SHP77 (cell line): Measurements from ENCODE around the gene STK32C.
"Not testable (repeated sequence)": the region's sequence is repeated elsewhere in the genome, so short reads cannot be mapped to it uniquely, and the experiment has no call there.

ENCODE experiments used
- DNase-seq, 2 experiments: peaks; one replicate each; lab custom pipeline; 2025; lab: John Stamatoyannopoulos, UW

Gene STK32C

DNA sequence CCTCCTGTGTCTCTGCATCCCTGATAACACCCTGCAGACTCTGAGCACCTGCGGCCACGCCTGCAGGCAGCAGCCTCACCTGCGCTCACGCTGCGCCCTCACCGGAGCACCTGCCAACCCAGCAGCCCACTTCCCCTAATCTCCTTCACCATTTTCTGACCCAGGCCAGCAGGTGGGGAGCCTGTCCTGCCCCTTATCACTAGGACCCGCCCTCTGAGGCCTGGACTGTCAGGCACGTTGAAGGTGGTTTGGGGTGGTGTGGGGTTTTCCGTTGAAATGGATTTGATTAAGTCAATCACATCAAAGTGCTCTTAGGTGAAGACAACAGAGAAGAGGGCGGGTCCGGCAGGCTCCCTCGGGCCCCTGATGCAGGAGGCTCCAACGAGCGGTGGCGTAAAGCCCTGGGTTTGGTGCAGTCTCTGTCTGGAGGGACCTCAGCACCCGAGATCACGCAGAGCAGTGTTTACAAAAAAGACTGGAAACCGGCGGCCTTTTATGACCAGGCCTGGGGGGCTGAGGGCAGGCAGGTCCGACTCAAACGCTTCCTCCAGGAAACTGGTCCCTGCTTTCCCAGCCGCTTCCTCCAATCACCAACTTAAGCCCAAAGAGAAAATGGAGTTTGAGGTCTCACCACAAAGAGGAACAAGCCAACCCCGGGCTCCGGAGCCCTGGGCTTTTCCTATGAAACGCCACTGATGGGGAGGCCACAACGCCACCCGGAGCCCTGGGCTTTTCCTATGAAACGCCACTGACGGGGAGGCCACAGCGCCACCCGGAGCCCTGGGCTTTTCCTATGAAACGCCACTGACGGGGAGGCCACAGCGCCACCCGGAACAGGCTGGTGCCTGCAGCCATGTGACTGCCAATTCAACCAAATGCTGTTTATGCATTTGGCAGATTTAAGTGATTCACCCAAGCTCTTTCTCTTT is 75.5 kb downstream of the STK32C start:
- no peak for DNase-seq

DNA sequence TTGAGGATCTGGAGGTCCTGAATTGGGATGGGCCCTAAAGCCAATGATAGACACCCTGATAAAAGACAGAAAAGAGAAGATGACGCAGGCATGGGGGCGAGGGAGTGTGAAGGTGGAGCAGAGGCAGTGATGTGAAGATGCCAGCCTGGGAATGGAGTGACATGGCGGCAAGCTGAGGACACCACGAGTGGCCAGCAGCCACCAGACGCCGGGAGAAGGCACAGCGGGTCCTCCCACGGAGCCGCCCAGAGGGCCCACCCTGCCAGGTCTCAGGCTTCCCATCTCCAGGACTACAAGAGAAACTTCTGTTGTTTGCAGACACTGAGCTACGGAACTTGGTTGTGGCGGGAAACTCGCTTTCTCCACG is 76.1 kb downstream of the STK32C start:
- no peak for DNase-seq

DNA sequence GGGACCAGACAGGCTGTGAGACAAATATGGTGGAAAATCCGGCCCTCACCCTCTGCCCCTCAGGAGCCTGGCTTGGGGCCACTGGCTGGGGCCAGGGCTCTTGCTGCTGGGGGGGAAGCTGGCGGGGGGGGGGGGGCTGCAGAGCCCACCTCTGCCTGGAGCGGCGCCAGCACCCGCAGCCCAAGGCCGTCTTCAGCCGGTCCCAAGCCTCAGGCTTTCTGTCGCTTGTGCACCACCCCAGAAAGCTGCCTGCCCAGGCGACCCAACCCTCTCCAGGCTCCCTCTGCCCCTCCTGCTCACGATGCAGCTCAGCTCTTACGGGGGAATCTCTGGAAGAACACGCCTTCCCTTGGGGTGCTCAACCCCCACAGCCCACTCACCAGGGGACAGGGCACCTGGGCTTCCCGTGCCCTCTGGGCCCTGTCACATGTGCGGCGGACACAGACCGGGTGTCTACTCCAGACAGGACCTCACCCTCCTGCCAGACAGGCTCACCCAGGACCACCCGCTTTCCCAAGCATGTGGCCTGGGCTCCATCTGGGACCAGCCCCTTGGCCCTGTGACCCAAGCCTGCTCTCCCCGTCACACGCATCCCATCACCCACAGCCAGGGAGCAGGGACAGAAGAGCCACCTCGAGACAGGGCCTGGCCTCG is 77.1 kb downstream of the STK32C start:
- DNase-seq: no peak

DNA sequence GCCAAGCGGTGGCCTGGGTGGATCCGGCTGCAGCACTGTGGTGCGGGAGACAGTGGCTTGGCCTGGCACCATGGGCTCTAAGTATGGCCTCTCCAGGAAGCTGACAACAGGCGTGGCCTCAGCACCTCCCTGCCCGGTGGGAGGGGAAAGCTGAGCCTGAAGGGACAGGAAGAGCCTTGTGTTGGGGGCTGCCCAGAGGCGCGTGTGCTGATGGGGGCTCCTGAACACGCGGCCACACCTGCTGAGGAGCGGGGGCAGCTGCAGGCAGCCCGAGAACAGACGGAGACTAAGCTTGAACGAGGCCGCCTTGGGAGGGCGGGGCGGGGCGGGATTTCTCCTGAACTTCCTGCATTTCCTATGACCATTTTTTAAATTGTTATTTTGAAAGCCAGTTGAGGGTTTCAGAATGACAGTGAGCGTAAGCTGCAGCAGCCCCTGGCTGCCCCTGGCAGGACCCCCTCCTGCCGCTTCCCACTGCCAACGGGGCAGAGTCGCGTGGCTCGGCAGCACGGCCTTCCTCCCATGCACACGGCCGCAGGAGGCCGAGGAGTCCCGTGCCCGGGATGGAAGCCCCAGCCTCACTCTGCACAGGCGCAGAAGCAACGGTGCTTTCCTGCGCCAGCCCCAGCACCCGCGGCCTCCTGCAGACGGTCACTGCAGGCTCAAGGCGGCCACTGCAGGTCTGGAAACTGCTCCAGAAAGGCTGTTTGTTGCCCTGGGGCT is 77.8 kb downstream of the STK32C start:
- no peak for DNase-seq

DNA sequence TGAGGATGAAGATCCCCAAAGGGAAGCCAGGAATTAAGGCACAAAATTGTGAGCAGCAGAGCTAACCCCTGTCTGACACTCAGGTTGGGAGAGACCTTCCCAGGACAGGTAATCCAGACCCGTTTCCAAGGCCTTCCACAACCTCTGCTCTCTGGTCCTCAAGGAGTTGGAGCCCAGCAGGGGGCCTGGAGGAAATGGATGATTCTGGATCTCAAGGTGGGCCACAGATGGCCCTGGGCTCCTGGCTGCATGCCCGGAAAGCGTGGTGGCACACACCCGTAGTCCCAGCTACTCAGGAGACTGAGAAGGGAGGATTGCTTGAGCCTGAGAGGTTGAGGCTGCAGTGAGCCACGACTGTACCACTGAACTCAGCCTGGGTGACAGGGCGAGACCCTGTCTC is 78.7 kb downstream of the STK32C start:
- DNase-seq: no peak

DNA sequence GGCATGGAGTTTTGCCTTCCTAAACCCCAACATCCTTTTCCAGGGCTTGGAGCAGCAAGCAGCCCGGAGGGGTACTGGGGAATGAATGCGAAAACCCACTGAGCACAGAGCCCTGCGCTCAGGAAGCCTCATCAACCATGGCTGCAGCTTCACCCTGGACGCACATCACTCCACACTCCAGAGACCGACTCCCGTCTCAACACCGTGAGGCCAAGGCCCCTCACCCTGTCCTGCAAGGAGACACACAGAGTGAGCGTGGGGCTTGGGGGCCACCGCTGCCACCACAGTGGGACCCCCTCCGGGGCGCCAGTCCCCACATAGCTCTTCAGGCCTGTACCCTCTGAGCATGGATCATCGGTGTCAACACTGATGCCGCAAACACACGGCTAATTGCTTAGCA is 79.1 kb downstream of the STK32C start:
- no peak for DNase-seq

DNA sequence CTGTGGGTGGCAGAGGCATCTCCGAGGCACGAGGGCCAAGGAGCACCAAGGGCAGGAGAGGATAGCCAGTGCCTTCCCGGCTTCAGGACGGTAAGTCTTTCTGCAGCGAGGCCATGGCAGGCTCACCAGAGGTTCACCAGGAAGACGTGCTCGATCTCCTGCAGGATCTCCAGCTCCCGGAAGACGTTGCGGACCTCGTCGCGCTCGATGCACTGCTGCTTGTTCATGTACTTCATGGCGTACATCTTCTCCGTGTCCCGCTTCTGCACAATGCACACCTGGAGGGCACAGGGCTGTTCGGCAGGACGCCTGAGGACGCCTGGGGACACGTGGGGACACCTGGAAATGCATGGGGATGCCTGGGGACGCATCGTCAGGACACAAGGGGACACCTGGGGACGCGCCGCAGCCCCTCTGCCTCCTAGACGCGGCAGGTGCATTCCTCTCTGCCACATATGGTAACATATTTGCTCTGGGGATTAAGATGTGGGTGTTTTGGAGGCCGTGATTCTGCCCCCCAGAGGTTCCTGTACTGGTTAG is 79.8 kb downstream of the STK32C start:
- no peak for DNase-seq

DNA sequence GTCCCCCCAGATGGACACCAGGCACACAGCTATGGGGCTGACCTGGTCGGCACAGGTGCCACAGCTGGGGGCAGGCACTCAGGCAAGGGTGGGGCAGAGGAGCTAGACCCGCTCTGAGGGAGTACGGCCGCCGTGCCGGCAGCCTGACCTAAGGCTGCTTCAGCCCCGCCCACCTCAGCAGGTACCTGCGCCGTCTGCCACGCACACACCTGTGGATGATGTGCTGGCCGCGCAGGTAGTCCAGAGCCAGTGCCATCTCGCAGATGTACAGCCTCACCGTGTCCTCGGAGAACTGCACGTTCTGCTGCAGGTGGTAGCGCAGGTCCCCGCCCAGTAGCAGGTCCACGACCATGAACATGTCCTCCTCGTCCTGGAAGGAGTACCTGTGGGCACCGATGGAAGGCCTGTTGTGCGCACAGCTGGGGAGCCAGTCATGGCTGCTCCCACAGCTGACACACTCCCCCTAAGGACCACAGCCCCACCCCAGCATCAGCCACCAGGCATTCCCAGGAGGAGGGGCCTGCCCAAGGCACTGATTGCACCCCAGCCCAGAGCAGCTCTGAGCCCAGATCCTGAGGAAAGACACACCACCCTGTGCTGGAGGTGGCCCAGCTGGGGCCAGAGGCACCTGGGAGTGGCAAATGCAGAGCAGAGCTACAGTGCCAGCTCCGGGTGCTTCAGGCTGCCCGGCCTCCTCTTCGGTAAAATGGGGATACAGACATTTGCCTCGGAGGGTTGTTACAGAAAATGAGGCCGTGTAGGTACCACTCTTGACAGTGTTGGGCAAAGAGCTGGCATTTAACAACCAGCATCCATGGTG is 81.0 kb downstream of the STK32C start:
- no peak for DNase-seq

DNA sequence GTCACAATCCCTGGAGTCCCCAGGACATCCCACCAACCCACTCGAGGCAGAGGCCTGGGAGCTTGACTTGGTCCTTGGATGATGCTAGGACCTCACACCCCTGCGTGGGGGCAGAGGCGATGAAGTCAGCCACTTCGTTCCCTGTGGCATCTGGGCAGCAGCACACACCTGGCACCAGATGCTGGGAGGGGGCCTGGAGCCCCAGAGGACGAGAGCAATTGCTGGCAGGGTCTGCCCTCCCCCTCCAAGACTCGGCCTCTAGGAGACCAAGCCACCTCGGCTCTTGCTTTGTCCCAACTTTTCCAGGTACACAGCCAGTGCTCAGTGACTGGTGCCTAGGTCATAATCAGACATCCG is 81.9 kb downstream of the STK32C start:
- no peak for DNase-seq

DNA sequence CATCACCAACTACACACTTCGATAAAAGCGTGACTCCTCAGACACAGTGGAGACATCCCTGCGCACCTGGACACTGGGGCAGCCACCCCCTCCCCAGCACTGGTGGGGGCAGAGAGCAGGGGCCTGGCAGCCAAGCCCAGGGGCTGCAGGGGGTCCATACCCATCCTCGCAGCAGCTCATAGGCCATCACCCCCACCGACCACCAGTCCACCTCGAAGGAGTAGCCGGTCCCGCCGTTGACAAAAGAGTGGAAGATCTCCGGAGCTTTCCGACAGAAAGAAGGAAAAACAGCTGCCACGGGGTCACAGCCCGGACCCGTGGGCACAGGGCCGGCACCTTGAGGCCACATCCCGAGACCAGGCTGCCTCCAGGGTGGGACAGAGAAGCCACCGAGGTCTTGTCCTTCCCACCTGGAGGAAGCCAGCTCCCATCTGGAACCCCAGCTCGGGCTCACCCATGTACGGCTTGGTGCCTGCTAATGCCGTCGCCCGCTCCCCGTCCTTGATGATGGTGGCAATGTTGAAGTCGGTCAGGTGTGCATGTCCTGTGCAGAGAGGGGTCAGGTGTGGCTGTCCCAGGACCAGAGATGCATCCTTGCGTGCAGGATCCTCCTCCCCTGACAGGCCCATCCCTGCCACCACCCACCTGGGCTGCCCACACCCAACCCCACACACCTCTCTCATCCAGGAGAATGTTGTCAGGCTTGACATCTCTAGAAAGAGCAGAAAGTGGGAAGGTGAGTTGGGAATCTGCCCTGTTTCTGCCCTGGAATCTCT is 82.5 kb downstream of the STK32C start:
- no peak for DNase-seq

DNA sequence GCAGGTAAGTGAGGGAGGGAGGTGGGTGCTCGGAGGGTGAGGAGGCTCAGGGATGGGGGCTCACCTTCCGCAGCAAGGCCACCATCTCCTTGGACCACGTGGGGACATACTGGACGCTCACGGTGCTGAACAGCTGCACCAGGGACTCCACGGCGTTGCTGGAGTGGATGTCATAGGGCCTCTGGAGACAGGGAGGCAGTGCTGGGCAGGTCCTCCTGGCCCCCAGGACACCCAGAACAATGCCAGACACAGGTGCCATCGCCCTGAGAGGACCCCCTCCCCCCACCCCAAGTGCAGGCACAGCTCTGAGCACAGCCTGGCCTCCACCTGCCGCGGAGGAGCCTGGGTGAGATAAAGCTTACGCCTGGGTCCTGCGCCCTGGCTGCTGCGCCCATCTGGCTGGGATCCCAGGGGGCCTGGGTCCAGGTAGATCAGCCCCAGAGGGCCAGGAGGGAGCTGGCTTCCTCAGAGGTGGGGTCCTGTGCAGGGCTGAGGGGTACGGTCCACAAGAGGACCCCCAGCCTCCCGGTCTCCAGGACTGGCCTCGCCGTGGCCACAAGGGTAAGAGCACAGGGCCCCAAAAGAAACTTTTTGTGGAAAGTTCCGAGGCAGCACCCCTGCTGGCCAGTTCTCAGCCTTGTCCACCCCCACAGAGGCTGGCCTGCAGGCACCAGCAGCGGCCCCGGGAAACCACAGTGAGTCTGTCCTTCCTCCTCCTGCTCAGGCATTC is 83.2 kb downstream of the STK32C start:
- no peak for DNase-seq

DNA sequence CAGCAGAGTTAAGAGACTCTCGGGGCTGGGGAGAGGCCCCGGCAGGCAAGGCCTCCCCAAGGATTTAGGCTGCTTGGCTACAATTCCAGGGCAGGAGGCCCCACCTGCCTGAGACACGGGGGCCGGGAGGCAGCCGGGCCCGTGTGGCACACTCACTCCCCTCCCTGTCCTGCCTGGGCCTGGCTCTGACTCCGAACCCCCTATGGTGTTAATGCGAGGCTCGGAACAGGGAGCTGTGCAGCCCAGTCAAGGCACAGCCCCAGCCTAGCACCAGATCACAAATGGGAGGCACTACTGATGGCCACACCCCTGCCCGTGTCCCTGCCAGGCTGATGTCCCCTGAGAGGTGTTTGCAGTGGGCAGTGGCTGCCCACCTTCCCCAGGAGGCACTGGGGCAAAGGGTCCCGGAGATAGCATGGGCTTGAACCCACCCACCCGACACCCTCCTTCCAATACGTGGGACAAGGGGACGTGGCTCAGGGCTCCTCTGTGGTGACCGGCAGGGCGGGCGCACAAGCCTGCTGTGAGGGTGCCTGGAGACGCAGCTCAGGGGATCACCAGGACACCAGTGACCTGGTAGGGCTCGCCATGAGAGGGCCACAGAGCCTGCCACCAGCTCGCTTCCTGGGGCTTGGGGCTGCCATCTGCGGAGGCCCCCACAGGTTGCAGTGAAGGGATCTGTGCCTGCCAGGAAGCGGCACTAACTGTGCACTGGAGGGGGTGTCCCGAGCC is 84.0 kb downstream of the STK32C start:
- no peak for DNase-seq

DNA sequence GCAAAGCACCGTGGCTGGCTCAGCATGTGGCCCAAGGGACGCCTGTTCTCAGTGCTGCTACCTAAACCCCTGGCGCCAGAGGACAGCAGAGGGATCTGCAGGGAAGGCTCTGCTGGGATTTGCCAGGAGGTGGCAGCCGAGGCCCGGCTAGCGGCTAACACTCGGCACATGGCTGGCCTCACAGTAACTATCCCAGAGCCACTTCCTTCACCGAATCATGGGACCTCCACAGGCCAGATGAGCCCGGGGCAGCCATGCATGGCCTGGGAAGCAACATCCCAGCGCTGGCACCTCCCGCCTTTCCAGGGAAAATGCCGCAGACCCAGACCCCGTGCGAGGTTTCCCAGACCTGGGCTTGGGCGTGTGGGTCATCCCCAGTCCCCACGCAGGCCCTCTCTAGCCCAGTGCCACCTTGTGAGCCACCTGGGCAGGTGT is 84.6 kb downstream of the STK32C start:
- peak; percentile 47 to 61 for DNase-seq

DNA sequence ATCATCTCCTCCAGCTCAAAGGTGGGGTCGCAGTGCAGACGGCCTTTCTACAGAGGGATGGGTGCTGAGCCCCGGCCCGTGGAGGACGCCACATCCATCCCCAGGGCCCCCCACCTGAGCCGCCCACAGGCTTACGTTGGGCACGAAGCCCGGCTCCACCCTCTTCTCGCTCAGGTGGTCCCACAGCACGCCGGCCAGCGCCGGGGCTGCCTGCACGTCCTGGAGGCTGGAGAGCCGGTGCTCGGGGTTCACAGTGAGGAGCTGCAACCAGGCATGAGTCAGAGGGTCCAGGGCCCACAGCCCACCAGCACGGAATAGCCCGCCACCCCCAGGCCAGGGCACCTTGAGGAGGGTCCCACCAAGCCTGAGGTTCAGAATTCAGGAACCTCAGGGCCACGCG is 85.0 kb downstream of the STK32C start:
- DNase-seq: no peak

DNA sequence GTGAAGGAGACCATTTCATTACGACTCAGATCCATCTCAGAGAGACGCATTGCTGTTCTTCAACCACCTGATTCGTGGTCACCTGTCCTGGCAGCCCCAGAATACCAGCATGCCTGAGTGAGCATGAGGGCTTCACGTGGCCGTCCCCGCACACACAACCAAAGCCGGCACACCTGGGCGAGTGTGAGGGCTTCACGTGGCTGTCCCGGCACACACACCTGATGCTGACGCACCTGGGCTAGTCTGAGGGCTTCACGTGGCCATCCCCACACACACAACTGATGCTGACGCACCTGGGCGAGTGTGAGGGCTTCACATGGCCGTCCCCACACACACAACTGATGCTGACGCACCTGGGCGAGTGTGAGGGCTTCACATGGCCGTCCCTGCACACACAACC is 86.8 kb downstream of the STK32C start:
- DNase-seq: not testable (repeated sequence)

DNA sequence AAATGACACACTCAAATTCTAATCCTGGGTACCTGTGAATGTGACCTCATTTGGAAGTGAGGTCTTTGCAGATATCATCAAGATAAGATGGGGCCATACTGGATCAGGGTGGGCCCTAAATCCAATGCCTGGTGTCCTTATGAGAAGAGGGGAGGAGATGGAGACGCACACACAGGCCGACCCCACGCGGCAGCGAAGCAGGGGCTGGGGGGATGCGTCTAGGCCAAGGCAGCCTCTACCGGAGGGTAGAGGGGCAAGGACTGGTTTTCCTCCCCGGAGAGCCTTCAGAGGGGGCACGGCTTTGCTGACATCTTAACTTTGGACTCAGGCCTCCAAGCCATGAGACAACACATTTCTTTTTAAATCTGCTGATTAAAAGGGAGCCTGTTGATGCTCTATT is 87.7 kb downstream of the STK32C start:
- no peak for DNase-seq

DNA sequence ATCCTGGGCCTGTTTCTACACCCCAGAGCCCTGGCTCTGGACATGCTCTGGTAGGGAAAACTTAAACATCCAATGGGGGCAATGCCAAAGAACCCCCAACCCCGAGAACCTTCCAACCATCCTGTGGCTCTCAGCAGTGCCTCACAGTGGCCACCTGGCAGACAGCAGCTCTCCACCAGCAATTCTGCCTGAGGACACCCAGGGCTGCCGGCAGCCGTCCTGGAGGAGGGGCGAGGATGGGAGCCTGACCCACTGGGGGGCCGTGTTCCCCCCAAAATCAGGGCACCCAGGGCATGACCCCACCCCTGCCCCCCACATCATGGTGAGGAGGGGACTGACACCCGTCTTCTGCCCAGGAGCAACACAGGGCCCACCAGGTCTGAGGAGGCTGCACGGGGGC is 88.3 kb downstream of the STK32C start:
- DNase-seq: no peak

DNA sequence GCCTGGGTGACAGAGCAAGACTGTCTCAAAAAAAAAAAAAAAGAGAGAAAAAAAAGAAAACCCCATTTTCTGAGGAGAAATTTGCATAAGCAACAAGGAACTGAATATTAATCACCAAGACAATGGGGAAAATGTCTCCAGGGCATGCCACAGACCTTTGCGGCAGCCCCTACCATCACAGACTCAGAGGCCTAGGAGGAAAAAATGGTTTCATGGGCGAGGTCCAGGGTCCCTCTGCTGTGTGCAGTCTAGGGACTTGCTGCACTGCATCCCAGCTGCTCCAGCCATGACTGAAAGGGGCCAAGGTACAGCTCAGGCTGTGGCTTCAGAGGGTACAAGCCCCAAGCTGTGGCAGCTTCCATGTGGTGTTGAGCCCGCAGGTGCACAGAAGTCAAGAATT is 91.3 kb downstream of the STK32C start:
- DNase-seq: not testable (repeated sequence)

DNA sequence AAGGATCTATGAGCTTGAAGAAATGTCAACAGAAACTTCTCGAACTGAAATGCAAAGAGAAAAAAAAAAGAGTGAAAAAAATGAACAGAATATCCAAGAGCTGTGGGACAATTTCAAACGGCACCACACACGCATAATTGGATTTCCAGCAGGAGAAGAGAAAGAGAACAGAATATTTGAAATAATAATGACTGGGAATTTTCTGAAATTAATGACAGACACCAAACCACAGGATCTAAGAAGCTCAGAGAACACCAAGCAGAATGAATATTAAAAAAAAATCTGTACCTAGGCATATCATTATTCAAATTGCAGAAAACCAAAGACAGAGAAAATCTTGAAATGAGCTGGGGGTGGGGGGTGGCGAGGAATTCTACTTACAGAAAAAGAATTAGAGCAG is 93.8 kb downstream of the STK32C start:
- DNase-seq: no peak

DNA sequence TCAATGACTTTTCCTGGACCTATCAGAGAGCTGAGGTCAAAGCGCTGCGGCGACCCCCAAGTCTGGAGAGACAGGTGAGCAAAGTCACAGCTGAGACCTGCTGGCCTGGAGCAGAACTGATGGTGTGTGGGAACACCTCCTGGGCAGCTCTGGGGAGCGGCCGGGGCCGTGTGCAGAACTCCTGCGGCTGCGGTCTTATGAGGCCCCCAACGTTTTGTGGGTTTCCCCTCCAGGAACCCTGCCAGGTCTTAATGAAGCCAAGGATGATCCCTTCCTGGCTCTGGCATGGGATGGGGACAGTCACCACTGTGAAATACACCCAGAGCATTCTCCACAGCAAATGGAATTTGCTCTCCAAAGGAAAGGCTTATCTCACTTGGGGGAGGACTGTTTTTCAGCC is 94.9 kb downstream of the STK32C start:
- DNase-seq: no peak
